Activated CD4-positive, CD25-positive, alpha-beta regulatory T cell treated with anti-CD3 and anti-CD28 coated beads, Interleukin-2, amount 50 U/mL, for 16 hours (primary cell): ENCODE data around the gene PRXL2B.

Experiments
- DNase-seq: peaks from one replicate; pipeline ENCODE4 v3.0.0-alpha.2; 2020; ENCODE audit warnings: low read depth, low spot score

PRXL2B gene

GRCh38 chr1:2597441-2598328 is 11.1 kb downstream of the PRXL2B start:
- no peak for DNase-seq

- no peak for DNase-seq
Measured at GRCh38 chr1:2598329-2598931, 11.9 kb downstream of the PRXL2B start.

- no peak for DNase-seq
Measured at GRCh38 chr1:2601721-2602303, 15.2 kb downstream of the PRXL2B start.

- DNase-seq, result no peak
Measured at GRCh38 chr1:2602311-2602835, 15.8 kb downstream of the PRXL2B start.

GRCh38 chr1:2602866-2603520 is 16.4 kb downstream of the PRXL2B start:
- DNase-seq, result no peak

GRCh38 chr1:2603521-2604155 is 17.1 kb downstream of the PRXL2B start:
- no peak for DNase-seq

- no peak for DNase-seq
Measured at GRCh38 chr1:2604156-2604843, 17.7 kb downstream of the PRXL2B start.

GRCh38 chr1:2604844-2605508 is 18.4 kb downstream of the PRXL2B start:
- no peak for DNase-seq

- DNase-seq, result no peak
Measured at GRCh38 chr1:2605509-2606395, 19.2 kb downstream of the PRXL2B start.

GRCh38 chr1:2606396-2606880 is 19.9 kb downstream of the PRXL2B start:
- DNase-seq, result no peak

GRCh38 chr1:2606881-2607621 is 20.5 kb downstream of the PRXL2B start:
- DNase-seq, result no peak

- no peak for DNase-seq
Measured at GRCh38 chr1:2607641-2608091, 21.1 kb downstream of the PRXL2B start.

- no peak for DNase-seq
Measured at GRCh38 chr1:2609319-2610035, 22.9 kb downstream of the PRXL2B start.

- no peak for DNase-seq
Measured at GRCh38 chr1:2610036-2610959, 23.7 kb downstream of the PRXL2B start.

GRCh38 chr1:2611031-2611501 is 24.5 kb downstream of the PRXL2B start:
- DNase-seq, result no peak

GRCh38 chr1:2611621-2612437 is 25.3 kb downstream of the PRXL2B start:
- no peak for DNase-seq
